ENCODE data around the gene ZFAND3.

- TF ChIP-seq POLR2A (IDR thresholded peaks at IDR 0.05) (no peak), CTCF (IDR thresholded peaks at IDR 0.05) (no peak), POLR2AphosphoS5 (IDR thresholded peaks at IDR 0.05) (no peak), EP300 (IDR thresholded peaks at IDR 0.05) (no peak)
These were observed 123.3 kb downstream of the ZFAND3 start for GRCh38 chr6:37942606-37943376.
